ENCODE measurements around the gene SULF2.

SULF2 gene

DNA sequence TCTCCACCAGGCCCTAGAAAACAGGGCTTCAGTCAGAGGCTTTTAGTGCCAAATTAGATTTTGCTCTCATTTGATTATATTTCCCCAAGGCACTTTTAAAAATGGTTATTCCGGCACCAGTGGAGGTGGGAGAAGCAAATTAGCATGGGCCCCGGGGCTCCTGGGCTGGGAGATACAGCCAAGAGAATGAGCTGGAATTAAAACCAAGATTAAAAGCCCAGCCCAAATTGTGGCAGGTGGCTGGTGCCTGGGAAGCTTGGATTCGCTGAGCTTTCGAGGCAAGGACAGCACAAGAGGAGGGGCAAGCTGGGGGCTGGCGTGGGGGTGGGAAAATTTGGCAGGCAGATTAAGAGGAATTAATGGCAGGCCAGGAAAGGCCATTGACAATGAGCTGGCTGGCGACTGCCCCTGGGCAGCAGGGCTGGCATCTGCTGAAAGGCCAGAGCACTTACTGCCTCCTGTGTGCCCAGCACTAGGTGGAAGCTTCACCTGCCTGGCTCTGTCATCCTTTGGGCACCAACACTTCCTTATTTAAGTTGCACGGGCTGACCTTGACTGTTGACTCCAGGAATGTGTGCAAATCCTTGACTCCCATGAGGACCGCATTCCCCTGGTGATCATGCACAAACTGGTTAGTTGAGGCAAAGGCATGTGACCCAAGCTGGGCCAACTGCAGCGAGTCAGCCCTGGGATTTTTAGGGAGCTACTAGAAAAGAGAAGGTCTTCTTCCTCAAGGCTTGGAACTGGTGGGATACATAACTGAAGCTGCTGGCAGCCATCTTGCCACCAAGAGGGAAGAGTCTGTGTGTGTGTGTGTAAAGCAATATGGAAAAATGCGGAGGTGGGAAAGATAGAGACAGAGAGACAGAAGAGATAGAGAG lies 76.1 kb downstream of the SULF2 start:
- DNase-seq = no peak

DNA sequence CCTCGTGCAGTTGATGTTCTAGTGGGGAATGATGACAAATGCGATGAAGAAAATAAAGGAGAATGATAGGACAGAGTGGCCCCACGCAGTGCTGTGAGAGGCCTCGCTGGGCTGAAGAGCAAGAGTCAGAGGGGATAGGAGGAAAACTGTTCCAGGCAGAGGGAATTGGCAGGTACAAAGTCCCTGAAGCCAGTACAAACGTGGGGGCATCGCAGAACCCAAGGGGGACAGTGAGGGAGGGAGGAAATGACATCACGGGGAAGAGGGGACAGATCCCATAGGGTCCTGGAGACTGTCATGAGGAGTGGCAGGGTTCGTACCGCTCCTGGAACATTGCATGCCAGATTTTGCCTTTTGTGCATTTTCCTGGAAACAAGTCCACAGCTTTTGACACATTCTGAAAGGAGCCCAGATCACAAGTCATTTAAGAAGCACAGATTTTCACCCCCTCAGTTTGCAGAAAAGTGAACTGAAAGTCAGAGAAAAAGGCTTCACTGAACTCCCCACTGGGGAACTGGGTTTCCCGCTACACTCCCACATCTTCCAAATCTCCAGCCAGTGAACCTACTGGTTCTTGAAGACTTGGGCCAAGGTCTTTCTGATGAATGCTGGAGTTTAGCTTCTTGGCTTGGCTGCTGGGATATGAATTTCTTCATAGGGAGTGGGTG lies 77.0 kb downstream of the SULF2 start:
- DNase-seq = no peak

DNA sequence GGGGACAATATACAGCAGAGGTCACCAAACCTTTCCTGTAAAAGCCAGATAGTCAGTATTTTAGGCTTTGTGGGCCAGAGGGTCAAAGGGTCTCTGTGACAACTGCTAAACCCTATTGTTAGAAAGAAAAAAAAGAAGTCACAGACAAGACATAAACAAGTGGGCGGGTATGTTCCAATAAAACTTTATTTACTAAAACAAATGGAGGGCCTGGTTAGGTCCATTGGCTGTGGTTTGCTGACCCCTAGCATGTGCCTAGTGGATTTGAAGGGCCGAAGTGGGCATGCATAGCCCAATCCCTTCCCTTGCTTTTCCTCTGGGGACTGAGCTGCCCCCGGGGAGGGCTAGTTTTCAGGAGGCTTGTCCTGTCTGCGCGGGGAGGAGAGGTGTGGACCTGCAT lies 78.9 kb downstream of the SULF2 start:
- no peak for DNase-seq

DNA sequence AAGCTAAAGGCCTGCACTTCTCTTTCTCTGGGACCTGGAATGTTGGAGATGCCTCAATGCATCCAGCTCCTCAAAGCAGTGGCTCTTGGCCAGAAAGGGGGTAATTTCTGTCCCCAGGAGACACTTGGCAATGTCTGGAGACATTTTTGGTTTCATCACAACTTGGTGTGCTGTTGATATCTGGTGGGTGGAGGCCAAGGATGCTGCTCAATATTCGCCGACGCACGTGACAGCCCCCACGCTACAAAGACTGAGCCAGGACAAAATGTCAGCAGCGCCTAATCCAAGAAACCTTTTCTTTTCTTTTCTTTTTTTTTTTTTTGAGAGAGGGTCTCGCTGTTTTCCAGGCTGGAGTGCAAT lies 79.8 kb downstream of the SULF2 start:
- no peak for DNase-seq

DNA sequence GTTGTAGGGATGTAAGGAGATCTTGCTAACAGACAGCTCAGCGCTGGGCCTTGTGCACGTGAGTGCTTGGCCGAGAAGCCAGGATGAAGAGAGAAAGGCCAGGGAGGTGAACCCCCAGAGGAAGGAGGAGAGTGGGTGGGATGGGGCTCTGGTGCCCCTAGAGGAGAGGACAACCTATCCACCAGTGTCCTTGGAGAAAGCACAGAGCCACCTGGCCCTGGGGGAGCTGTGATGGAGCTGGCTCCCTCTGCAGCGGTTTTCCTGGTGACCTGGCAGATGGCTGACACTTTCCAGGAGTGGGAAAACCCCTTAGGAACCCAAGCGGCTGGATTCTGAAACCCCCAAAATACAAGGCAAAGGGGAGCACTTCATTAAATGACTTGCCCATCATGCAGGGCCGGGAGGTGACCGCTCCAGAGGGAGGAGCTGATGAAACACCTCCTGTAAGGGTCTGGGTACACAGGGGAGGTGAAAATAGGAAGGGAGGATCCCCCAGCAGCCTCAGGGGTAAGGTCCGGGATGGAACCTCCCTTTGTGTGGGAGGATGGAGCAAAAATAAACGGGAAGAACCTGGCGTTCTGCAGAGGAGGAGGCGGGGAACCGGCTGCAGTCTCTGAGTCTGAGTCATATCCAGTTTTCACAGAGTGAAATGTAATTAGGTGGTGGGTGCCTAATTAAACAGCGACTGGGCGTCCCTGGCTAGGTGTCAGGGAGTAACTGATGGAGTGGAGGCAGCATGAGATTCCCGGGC lies 80.4 kb downstream of the SULF2 start:
- DNase-seq = no peak

DNA sequence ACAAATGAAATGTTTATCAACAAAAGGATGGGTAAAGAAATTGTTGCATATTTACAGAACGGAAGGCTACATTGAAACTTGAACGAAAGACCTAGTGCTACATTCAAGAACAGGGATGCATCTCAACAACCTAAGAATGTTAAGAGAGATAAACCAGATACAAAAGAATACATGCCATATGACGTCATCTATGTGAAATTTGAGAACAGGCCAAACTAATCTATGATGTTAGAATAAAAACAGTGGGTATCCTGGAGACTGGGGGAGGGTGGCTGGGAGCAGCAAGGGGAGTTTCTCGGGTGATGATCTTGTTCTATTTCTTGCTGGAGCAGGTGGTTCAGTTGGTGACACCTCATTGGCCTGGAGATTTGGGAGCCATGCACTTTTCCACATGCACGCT lies 81.5 kb downstream of the SULF2 start:
- DNase-seq = no peak

DNA sequence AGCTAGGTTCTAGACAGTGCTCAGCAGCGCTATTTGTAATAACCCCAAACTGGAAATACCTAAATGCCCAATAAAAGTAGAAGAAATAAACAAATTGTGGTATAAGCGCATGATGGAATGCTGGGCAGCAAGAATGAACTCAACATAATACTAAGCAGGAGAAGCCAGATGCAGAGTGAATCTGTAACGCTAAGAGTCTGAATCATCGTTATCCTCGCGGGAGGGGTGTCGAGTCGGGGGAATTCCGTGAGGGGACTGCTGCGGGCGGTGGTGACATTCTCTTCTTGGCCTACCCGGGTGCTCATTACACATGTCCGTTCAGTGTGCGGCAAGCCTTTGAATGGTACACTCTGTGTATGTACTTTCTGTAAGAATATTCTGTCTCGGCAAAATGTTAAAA lies 83.7 kb downstream of the SULF2 start:
- no peak for DNase-seq

DNA sequence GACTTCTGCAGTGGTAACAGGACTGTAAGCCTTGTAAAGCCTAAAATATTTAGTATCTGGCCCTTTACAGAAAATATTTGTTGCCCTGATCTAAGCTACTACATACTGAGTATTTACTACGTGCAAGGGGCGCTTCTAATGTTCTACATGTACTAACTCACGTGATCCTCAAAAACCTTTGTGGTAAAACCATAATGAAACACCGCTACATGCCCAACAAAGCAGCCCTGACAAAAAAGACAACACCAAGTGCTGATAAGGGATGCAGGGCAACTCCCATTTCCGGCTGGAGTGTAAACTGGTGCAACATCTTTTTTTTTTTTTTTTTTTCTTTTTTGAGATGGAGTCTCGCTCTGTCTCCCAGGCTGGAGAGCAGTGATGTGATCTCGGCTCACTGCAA lies 85.0 kb downstream of the SULF2 start:
- no peak for DNase-seq

DNA sequence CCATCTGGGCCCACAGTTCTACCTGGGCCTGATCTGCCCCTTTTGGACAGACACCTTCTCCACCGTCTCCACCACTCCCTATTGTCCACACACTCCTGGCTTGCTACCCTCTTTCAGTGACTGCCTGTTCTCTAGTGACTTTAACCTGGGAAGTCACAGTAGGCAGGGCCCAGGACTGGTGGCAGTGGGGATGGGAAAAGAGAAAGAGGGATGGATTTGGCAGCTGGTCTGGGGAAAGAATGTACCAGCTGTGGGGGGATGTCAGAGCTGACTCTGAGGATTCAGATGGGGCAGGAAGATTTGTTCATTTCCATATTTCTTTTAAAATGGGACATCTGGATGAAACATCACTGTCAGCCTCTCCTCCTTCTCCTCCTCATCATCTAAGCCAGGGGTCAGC lies 85.5 kb downstream of the SULF2 start:
- DNase-seq = no peak

DNA sequence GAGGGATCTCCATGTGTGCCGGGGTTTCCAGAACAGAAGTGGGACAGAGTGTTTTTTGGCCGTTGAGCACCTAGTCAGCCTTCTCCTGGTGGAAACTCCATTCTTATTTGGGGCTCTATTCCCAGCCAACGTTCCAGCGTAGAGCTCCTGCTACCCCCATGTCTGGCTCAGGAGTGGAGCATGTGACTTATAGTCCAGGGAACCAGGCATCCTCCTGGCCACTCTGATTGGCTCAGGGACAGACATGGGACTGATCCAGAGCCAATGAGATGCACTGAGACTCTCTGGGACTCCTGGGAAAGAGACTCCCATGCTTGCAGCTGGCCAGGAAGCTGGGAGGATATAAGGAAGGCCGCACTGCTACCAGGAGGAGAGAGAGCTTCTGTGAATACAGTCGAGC lies 87.1 kb downstream of the SULF2 start:
- DNase-seq = no peak

DNA sequence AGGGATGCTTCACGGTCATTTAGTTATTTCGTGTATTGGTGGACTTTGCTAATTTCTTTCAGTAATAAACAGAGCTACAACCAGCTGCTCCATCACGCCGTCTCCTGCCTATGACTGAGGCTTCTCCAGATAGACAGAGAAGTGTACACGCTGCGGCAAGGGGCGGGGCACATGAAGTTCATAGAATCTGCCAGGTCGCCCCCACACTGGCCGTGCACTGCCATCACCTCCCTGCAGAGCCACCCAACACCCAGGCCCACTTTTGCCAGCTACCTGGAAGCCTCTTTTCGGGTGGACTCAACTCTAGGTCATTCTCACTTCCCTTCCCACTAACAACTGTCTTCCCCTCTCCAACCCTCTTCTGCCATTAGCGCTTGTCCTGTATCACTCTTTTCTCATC lies 88.4 kb downstream of the SULF2 start:
- DNase-seq = no peak

DNA sequence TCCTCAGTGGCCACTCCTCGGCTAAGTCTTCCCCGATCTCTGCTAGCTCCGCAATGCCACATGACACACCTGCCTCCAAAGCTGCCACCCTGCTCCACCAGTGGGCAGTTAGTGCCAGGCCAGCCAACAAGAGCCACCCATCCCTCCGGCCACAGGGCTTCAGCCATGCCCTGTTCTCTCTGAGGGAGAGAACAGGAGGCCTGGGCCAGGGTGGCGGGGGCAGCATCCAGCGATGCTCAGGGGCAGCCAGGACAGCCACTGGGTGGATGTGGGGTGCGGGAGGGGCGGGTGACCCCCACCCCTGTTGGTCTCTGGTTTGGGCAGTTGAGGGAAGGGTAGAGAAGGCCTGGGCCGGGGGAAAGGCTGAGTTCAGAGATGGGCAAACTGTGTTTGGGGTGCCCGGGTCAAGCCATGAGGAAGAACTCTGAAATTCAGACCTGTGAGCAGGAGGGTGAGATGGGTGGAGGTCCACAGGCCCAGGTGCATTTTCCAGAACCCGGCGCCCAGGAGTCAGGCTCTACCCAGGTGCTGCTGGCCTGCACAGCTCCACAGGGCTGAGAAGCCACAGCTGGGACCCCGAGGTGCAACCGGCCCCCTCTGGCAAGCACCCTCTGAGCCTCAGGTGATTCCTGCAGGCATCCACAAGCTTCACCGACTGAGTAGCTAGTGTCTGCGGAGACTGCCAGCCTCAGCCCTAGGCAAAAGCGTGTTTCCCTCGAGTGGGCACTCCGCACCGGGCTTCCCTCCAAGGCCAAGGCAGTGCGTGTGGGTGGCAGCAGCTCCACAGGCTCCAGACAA lies 91.1 kb downstream of the SULF2 start:
- no peak for DNase-seq

DNA sequence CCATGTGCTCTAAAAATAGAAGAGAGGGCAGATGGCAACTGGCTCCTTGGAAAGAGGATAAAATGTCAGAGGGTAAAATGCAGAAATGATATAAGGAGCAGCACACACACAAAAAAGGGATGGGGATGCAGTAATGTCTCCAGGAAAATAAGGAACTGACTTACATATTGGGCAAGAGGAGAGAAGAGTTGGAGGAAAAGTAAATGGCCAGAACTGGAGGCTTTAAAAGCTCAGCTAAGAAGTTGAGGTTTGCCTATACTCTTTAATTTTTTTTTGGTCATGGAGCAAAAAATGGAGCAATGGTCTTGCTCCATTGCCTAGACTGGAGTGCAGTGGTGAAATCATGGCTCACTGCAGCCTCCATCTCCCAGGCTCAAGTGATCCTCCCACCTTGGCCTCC lies 93.7 kb downstream of the SULF2 start:
- no peak for DNase-seq

DNA sequence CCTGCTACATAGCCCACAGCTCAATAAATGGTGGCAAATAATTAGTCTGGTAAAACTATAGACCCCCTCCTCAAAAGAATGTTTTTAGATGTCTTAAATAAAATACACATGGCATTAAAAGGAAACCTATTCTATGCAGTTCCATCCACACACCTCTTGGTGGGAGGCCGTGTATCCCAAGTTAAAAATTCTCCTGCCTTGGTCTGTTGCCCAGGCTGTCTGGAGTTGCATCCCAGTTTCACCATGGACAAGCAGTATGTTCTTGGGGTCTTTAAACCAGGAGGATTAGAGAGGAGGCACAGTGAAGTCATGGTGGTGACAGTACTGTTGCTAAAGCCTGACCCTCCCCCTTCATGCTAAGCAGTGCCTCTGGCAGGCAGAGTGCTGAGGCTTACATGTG lies 95.5 kb downstream of the SULF2 start:
- no peak for DNase-seq

DNA sequence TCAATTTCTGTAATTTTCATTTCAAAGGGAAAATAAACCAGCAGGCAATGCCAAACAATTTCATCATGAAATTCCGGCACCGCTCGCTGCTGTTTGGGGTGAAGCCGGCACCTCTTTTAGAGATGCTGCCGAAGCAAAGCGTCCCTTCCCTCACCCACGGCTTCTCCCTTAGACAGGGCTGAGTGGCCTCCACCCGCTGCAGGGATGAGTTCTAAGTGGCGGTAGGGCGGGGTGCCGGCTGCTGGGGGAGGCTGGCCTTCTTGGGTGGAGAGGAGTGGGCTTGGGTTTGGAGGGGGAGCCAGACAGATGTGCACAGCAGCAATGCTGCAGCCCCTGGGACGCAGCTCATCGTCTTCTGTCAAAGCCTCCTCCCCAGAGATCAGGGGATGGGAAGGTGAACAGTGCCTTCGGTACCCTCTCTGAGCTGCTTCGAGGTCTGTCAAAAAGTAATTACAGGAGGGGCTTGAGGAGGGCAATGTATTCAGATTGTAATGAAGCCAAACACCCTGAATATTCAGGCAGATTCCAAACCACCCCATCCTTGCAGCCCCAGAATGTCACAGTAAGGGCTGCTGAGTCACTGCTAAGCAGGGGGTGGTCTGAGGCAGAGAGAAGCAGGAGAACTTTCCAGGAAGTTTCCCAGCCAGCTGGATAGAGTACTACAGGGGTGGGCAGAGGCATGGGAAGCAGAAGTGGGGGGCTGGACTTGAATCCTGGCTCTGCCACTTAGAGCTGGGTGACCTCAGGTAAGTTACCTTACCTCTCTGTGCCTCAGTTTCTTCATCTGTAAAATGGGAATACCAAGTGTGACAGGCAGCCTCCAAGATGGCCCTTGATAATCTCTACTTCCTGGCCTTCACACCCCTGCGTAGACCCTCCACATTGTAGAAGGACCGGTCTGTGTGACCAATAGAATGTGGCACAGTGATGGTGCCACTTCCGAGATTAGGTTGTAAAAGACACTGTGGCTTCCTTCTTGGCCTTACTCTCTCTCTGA lies 96.6 kb downstream of the SULF2 start:
- no peak for DNase-seq

DNA sequence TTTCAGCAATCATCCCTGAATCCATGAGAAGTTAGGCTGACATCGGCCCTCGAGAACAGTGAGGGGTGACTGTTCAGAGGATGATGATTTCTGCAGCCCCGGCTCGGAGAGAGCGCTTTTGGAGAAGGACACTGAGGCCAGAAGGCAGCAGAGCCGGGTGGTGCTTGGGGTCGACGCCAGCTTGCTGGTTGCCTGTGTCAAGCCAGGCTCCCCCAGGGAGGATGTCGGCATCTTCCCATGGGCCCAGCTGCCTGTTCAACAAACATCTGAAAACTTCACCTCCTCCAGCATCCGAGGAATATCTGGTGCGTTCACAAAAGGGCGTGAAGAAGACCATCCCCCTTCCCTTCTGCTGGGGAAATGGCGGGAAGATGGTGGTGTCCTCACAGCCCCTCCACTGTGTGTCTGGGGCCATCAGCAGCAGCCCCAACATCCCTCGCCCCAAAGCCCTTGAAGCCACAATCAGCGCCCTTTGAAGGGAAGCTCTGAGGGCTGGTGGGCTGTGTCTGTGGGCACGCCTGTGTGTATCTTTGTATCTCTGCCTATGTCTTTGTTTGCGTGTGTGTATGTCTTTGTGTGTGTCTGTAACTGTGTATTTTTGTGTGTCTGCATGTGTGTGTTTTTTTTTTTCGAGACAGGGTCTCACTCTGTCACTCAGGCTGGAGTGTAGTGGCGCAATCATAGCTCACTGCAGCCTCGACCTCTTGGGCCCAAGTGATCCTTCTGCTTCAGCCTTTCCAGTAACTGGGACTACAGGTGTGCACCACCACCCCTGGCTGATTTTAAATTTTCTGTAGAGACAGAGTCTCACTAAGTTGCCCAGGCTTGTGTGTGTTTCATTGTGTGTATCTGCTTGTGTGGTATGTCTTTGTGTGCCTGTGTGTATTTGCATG lies 97.9 kb downstream of the SULF2 start:
- DNase-seq = no peak

DNA sequence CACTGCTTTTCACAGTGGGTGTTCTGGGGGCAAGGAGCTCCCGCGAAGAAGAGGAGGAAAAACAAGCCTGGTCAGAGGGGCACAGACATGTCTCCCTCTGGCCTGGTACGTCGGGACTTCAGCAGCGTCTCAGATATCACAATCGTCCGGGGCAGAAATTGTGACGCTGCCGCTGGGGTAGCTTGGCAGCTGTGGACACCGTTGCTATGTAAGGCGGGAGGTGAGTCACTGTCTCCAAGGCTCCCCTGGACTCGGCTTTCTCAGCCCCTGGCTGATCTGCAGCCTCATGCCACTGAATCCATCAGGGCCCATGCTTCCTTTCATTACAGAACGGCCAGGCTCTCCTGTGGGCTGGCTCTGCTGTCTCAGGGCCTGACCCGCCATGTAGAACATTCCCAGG lies 98.7 kb downstream of the SULF2 start:
- no peak for DNase-seq

DNA sequence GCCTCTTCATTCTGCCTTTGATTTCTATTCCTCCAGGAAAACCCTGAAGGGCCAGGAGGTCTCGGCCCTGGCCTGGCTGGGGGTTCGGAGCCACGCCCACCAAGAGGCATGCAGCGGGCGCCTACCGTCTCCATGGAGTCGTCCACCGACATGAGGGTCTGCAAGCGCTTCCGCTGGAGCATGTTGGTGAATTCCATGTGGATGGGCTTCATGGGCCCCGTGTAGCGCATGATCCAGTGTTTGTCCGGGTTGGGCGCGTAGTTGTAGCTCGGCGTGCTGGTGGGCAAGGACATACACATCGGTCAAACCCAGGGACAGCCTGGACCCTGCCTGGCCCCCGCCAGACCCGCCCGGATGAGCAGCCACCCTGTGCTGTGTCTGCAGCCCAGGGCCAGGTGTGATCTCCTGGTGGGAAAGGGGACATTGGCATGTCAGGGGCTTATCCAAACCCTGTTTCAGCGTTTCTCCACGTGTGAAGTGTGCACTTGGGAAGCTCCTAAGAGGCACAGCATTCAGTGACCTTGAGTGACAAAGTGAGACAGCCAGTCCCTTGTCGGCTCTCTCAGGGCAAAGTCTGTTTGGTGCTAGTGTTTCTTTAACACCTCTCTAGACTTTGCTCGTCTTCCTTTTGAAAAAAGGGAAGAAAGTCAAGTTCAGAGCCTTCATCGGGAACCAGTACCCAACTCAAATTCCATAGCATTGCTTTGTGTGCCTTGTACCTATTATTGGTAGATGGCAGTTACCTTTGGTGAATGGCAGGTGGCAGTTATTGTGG lies 100.8 kb downstream of the SULF2 start:
- no peak for DNase-seq

DNA sequence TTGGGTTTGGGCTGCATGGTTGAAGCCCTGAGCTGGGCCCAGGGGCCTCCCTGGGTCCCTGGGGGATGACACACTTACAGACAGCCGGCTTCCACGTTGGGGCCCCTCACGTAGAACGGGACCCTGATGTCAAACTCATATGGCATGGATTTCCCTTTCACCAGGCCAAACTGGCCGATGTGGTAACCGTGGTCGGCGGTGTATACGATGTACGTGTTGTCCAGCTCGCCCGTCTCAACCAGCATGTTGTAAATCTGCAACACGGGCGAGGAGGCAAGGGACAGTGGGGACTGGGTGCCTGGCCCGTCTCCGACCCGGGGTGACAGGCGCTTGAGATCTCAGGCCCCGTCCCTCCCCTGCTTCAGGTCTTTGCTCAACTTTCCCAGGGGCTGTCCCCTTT lies 102.4 kb downstream of the SULF2 start:
- DNase-seq = no peak
